Stimulated activated effector memory CD8-positive, alpha-beta T cell treated with anti-CD3 and anti-CD28 coated beads, Interleukin-12 subunit alpha, Interleukin-12 subunit beta, amount 100 ng/mL, for 72 hours (primary cell): ENCODE results near the gene PEX1.

Experiments used
- ATAC-seq: fragments of 150-1000 bp; cut with Tn5 transposase; 2 replicates; pipeline ENCODE4 v1.10.0; 2021
- DNase-seq, 2 donors: peaks; one replicate each; pipeline ENCODE4 v3.0.0; 2021 to 2022; ENCODE audit warnings: low spot score in 2 of 2
- H3K27ac Mint-ChIP-seq: one replicate; pipeline ENCODE4 v1.8.0; 2022; ENCODE audit warnings: mild to moderate bottlenecking, mixed read lengths
- H3K36me3 Mint-ChIP-seq: one replicate; pipeline ENCODE4 v1.8.0; 2022; ENCODE audit warnings: mild to moderate bottlenecking, mixed read lengths
- H3K4me1 Mint-ChIP-seq: one replicate; pipeline ENCODE4 v1.8.0; 2022; ENCODE audit warnings: mixed read lengths
- H3K4me3 Mint-ChIP-seq: one replicate; pipeline ENCODE4 v1.8.0; 2022; ENCODE audit warnings: mild to moderate bottlenecking, mixed read lengths
- H3K9me3 Mint-ChIP-seq: one replicate; pipeline ENCODE4 v1.8.0; 2022; ENCODE audit warnings: mixed read lengths

PEX1 gene

GRCh38 chr7:92527300-92528187 lies 776 bp downstream of the PEX1 start:
- ATAC-seq (peak; percentile 53), DNase-seq (peak; percentile 11 to 73)
- Mint-ChIP-seq H3K4me1 (peaks cover 19% of the 10 kb centered on the region), H3K36me3 (peaks cover 40% of the 10 kb centered on the region), H3K9me3 (no peaks in the 10 kb centered on the region), H3K27ac (peak overlapping the region; percentile 96), H3K4me3 (peak overlapping the region; percentile 82)

GRCh38 chr7:92523110-92523509 lies 5.2 kb downstream of the PEX1 start:
- Mint-ChIP-seq H3K9me3 (no peaks in the 10 kb centered on the region), H3K27ac (no peak overlapping the region), H3K4me1 (peaks cover 14% of the 10 kb centered on the region), H3K36me3 (peaks cover 6% of the 10 kb centered on the region), H3K4me3 (no peak overlapping the region)
- DNase-seq (no peak), ATAC-seq (no peak)

- ATAC-seq (no peak), DNase-seq (no peak)
- H3K9me3 Mint-ChIP-seq = no peaks in the 10 kb centered on the region
- H3K4me1 Mint-ChIP-seq = no peaks in the 10 kb centered on the region
- no peak overlapping the region for H3K27ac Mint-ChIP-seq
- H3K4me3 Mint-ChIP-seq = no peak overlapping the region
- H3K36me3 Mint-ChIP-seq = peaks cover 35% of the 10 kb centered on the region
These were observed 8.3 kb downstream of the PEX1 start for GRCh38 chr7:92520024-92520423.

DNA sequence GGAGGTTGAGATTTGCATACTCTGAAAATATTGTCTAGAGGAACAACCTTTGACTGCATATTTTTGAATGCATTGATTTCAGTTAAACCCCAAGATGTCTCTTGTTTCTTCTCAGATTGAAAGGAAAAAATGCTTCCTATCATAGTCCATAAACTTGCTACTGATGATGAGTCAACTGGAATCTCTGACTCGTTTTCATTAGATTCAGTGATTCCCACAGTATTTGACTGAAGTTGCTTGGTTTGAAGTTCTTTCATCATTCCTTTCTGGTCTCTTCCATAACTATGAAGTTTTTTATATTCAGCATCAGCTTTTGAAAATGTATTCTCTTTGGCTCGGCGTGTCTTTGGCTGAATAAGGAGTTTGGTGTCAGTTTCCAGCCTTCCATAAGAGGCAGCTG lies 10.7 kb downstream of the PEX1 start:
- no peak overlapping the region for H3K4me3 Mint-ChIP-seq
- peaks cover 43% of the 10 kb centered on the region for H3K36me3 Mint-ChIP-seq
- no peaks in the 10 kb centered on the region for H3K9me3 Mint-ChIP-seq
- H3K4me1 Mint-ChIP-seq = no peaks in the 10 kb centered on the region
- ATAC-seq (no peak), DNase-seq (no peak)
- H3K27ac Mint-ChIP-seq = peak overlapping the region; percentile 65

DNA sequence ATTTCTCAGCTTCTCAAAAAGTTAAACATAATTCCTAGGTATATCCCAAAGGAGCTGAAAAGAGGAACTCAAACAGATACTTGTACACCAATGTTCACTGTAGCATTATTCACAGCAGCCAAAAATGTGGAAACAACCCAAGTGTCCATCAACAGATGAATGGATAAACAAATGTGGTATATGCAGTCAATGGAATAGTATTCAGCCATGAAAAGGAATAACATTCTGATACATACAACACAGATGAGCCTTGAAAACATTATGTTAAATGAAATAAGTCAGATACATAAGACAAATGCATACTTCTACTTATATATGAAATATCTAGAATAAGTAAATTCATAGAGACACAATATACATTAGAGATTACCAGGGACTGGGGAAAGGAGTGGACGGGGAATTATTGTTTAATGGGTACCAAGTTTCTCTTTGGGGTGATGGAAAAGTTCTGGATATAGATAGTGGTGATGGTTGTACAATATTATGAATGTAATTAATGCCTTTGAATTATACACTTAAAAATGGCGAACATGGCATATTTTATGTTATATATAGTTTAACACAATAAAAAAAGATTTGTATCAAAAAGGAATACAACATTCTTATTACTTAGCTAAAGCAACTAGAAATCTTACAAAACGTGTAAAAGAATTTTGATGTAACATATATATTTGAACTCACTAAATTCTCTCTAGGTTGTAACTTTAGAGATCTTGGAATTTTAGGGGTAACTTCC lies 15.0 kb downstream of the PEX1 start:
- ATAC-seq (no peak), DNase-seq (no peak)
- Mint-ChIP-seq H3K27ac (no peak overlapping the region), H3K4me3 (no peak overlapping the region), H3K4me1 (no peaks in the 10 kb centered on the region), H3K9me3 (no peaks in the 10 kb centered on the region), H3K36me3 (peaks cover 72% of the 10 kb centered on the region)

DNA sequence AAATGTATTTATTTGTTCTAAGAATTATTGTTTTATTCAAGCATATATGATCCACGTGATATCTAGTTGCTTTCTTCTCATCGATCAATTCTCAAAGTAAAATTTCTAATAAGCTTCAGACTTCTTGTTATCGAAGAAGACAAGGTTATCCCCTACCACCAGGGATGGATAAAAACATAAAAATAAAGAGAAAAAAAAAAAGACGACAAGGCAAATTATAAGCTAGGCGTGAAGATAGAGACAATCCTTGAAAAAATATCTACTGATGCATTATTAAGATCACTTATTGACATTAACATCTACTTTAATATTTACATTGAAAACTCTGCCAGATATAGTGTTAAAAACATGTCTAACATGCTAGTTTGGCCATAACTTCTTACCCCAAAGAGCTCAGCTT lies 19.4 kb downstream of the PEX1 start:
- no peaks in the 10 kb centered on the region for H3K4me1 Mint-ChIP-seq
- H3K9me3 Mint-ChIP-seq = no peaks in the 10 kb centered on the region
- DNase-seq (no peak), ATAC-seq (no peak)
- peaks cover 68% of the 10 kb centered on the region for H3K36me3 Mint-ChIP-seq
- no peak overlapping the region for H3K4me3 Mint-ChIP-seq
- H3K27ac Mint-ChIP-seq = no peak overlapping the region

GRCh38 chr7:92506363-92506762 lies 22.0 kb downstream of the PEX1 start:
- H3K4me1 Mint-ChIP-seq = no peaks in the 10 kb centered on the region
- peaks cover 84% of the 10 kb centered on the region for H3K36me3 Mint-ChIP-seq
- ATAC-seq = no peak
- no peak overlapping the region for H3K27ac Mint-ChIP-seq
- H3K4me3 Mint-ChIP-seq = no peak overlapping the region
- H3K9me3 Mint-ChIP-seq = no peaks in the 10 kb centered on the region
- no peak for DNase-seq

DNA sequence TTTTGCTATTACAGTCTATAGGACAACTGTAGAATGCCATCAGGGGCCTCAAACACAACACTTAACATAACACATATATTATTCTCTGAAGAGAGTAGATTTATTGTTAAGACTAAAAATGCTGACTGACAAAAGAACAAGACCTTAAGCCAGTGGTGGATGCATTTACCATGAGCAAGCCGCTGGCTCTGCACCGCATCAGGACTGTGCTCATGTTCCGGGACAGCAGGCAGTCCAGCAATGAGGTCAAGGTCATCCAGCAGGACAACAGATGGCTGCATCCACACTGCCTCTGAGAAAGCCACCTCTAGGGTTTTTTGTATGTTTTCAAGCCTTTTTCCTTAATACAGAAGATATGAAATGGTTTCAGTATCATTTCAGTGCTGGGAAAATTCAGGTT lies 23.8 kb downstream of the PEX1 start:
- Mint-ChIP-seq H3K4me3 (no peak overlapping the region), H3K4me1 (no peaks in the 10 kb centered on the region), H3K36me3 (peaks cover 86% of the 10 kb centered on the region), H3K9me3 (no peaks in the 10 kb centered on the region), H3K27ac (no peak overlapping the region)
- no peak for ATAC-seq
- DNase-seq = no peak

DNA sequence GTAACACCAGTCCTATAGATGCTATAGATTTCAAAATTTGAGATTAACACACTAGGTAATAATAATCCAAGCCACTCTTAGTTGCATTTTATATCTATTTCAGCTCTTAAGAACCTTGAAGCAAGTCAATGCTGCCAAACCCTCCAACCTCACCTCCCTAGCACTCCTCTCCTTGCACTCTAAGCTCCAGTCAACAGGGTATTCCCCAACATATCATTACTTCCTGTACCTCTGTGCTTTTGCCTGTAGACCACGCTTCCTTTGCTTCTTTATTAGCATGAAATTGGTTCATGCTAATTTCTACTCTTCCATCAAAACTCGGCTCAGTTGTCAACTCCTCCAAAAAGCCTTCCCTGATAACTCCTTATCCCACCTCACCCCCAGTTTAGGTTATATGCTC lies 24.6 kb downstream of the PEX1 start:
- ATAC-seq (no peak), DNase-seq (no peak)
- peaks cover 86% of the 10 kb centered on the region for H3K36me3 Mint-ChIP-seq
- H3K4me3 Mint-ChIP-seq = no peak overlapping the region
- no peaks in the 10 kb centered on the region for H3K9me3 Mint-ChIP-seq
- H3K27ac Mint-ChIP-seq = no peak overlapping the region
- no peaks in the 10 kb centered on the region for H3K4me1 Mint-ChIP-seq

DNA sequence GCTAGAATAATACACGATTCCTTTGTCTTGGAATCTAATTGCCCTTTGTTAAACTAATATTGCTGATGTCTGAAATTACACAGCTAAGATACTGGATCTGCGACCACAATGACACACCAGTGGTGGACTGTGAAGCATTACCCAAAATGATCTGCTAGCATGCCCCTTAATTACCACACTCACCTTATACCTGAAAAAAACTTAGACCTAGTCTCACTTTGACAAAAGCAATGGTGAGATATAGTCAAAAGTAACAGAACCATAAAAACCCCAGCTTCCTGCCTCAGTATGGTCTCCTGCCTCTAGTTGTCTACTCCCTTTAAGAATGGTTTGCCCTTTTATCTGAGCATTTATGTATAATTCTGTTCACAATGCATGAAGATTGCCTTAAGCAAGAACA lies 29.8 kb downstream of the PEX1 start:
- H3K27ac Mint-ChIP-seq = no peak overlapping the region
- peak; percentile 82 for ATAC-seq
- no peak overlapping the region for H3K4me3 Mint-ChIP-seq
- H3K9me3 Mint-ChIP-seq = no peaks in the 10 kb centered on the region
- no peak for DNase-seq
- peaks cover 86% of the 10 kb centered on the region for H3K36me3 Mint-ChIP-seq
- no peaks in the 10 kb centered on the region for H3K4me1 Mint-ChIP-seq

- Mint-ChIP-seq H3K9me3 (no peaks in the 10 kb centered on the region), H3K27ac (no peak overlapping the region), H3K4me1 (no peaks in the 10 kb centered on the region), H3K4me3 (no peak overlapping the region), H3K36me3 (peaks cover 88% of the 10 kb centered on the region)
- ATAC-seq (no peak), DNase-seq (no peak)
These were observed 31.4 kb downstream of the PEX1 start for GRCh38 chr7:92496876-92497275.

DNA sequence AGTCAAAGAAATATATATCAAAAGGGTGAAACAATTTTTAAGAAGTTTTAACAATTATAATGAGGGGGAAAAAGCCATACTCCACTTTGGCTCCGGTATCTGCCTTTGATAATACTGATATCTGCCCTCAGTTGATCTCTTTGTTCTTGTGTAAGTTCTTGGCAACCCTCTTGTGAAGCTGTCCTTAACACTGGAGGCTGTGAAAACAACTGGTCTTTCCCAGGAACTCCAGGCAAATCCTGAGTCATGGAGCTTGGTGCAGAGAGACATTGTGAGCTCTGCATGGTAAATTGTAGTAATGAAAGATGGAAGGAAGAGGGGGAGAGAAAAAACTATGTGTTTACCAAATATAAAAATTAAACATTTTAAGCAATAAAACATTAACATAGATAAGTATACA lies 38.7 kb downstream of the PEX1 start:
- no peak overlapping the region for H3K27ac Mint-ChIP-seq
- peaks cover 85% of the 10 kb centered on the region for H3K36me3 Mint-ChIP-seq
- H3K4me1 Mint-ChIP-seq = no peaks in the 10 kb centered on the region
- no peaks in the 10 kb centered on the region for H3K9me3 Mint-ChIP-seq
- DNase-seq (peak in 1 of 2 donors; percentile 18), ATAC-seq (no peak)
- no peak overlapping the region for H3K4me3 Mint-ChIP-seq

- Mint-ChIP-seq H3K27ac (no peak overlapping the region), H3K4me1 (no peaks in the 10 kb centered on the region), H3K9me3 (no peaks in the 10 kb centered on the region), H3K36me3 (peaks cover 71% of the 10 kb centered on the region), H3K4me3 (no peak overlapping the region)
- DNase-seq (no peak), ATAC-seq (no peak)
These were observed 40.5 kb downstream of the PEX1 start for GRCh38 chr7:92487804-92488203.

- ATAC-seq (peak; percentile 34), DNase-seq (peak in 1 of 2 donors; percentile 35)
- no peak overlapping the region for H3K4me3 Mint-ChIP-seq
- H3K36me3 Mint-ChIP-seq = peaks cover 53% of the 10 kb centered on the region
- no peaks in the 10 kb centered on the region for H3K4me1 Mint-ChIP-seq
- no peak overlapping the region for H3K27ac Mint-ChIP-seq
- no peaks in the 10 kb centered on the region for H3K9me3 Mint-ChIP-seq
These were observed 42.3 kb downstream of the PEX1 start for GRCh38 chr7:92485974-92486373.

GRCh38 chr7:92485267-92485892 lies 42.9 kb downstream of the PEX1 start:
- peak; percentile 90 for ATAC-seq
- Mint-ChIP-seq H3K27ac (no peak overlapping the region), H3K4me3 (no peak overlapping the region), H3K36me3 (peaks cover 47% of the 10 kb centered on the region), H3K4me1 (no peaks in the 10 kb centered on the region), H3K9me3 (no peaks in the 10 kb centered on the region)
- peak in 1 of 2 donors; percentile 39 for DNase-seq
